Activated effector memory CD4-positive, alpha-beta T cell treated with Interleukin-2 at 50 U/mL for 16 hours (primary cell): ENCODE results near the gene PPP1R2.
"Not testable (repeated sequence)": the region's sequence is repeated elsewhere in the genome, so short reads cannot be mapped to it uniquely, and the experiment has no call there.

Source experiments
- DNase-seq: peaks from one replicate; pipeline ENCODE4 v3.0.0-alpha.2; 2020

The PPP1R2 gene

DNA sequence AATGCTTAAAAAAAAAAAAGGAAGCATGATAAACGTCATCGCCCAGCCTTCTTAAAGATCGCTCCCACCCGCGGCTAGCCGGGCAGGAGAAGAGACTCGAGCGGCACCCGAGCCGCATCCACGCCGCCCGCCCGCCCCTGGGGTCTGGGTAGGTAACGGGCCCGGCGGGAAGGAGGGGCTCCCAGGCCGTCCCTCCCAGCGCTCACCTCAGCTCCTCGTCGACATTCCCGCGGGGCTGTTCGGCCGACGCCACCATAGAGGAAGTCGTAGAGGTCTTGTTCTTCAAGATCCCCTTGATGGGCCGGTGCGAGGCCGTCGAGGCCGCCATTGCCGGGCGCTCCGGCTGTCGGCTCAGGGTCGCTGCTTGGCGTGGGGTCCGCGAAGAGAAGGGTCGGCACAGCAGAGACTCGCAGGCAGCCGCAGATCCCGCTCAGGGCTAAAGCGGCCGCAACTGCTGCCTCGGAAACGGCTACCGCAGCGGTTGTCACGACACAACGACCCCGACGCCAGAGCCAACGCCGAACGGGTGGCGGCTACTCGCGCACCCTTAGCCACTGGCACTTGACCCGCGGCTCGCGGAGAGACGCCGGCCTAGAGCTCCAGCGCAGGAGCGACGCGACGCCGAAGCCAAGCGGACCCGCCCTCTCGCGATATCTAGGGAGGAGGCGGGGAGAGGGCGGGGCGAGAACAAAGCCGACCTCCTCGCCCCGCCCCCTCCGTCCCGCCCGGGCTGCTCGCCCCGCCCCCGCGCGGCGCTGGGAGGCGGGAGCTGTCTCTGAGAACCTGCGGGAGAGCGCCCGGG, at the start of gene PPP1R2:
Gene PPP1R2, minus strand, starts transcription at position 628 of the 802 bp plus-strand sequence. Its CDS starts 300 bp downstream, at position 328.
- DNase-seq: peak; percentile 84

DNA sequence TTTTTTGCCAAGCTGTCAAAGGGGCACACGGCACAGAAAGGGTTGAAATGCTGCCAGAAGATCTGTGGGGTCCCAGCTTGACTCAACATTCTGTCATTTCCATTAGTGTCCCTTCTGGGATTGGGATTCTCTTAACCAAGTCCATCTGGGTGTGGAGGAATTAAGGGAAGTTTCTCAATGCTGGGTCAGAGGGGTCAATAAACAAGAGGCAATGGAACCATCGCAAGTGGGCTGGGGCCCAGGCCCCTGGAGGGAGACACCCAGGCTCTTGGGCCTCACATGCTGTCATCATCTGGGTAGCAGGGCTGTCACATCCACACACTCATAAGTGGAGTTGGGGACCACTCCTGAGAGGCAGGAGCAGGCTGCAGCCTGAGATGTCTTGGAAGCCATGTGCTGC, 48.7 kb upstream of the PPP1R2 start:
- no peak for DNase-seq

DNA sequence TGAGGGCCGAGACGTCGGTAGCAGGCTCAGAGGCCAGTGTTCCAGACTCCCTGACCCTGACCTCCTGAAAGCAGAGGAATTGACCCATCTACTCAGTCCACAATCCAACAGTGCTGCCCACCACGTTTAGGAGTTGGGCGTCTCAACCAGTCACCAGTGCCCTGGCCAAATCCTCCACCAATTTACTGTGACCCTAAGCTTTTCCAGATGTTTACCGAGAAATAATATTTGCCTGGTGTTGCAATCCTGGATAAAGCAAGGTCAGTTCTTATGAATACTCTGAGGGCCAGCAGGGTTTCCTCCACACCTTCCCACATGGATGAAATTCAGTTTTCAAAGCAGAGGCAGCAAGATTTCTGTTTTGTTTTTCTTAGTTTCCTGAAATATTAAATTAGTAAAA, 48.1 kb upstream of the PPP1R2 start:
- no peak for DNase-seq

DNA sequence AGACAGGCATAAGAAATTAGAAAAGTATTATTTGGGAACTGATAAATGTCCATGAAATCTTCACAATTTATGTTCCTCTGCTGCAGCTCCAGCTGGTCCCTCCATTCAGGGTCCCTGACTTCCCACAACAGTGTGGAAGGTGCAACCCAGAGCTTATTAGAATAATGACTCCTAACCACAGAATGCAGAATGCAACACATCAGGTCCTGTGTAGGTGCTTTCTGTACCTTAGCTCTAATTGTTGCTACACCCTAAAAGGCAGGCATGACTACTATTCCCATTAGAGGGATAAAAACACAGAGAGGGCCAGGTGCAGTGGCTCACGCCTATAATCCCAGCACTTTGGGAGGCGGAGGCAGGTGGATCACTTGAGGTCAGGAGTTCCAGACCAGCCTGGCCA, 47.3 kb upstream of the PPP1R2 start:
- not testable (repeated sequence) for DNase-seq

DNA sequence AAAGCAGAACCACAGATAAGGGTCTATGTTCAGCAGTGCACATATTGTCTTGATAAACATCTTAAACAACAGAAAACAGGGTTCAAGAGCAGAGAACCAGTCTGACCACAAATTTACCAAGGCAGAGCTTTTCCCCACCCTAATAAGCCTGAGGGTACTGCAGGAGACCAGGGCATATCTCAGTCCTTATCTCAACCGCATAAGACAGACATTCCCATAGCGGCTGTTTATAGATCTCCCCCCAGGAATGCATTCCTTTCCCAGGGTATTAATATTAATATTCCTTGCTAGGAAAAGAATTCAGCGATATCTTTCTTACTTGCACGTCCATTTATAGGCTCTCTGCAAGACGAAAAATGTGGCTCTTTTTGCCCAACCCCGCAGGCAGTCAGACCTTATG, 46.7 kb upstream of the PPP1R2 start:
- not testable (repeated sequence) for DNase-seq

DNA sequence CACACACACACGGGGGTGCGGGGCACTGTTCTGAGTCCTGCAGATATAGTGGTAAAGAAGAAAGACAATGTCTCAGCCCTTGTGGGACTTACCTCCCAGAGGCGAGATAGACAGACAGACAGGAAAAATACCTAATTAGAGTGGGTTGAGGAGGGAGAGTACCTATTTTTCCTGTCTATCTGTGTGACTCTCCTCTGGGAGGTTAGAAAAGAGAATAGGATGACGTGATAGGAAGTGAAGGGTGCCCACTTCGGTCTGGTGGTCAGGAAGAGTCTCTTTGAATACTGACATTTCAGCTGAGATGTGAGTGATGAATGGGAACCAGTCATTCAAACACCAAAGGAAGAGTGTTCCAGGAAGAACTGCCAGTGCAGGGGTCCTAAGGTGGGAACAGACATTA, 44.7 kb upstream of the PPP1R2 start:
- no peak for DNase-seq

DNA sequence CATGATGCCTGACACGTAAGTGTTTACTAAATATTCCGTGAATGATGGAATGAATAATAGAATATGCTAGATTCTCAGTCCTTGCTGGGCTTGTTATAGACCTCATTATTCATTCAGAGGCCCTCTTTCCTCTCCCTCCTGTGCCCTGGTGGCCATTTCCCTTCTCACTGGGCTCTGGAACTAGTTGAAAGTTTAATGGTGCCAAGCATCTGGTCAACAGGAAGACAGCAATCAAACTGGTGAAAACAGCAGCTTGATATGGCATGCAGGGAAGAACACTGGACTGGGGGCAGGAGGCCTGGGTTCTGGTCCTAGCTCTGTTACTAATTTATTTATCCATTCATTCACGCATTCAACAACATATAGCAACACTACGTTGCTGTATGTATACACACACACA, 44.3 kb upstream of the PPP1R2 start:
- no peak for DNase-seq

DNA sequence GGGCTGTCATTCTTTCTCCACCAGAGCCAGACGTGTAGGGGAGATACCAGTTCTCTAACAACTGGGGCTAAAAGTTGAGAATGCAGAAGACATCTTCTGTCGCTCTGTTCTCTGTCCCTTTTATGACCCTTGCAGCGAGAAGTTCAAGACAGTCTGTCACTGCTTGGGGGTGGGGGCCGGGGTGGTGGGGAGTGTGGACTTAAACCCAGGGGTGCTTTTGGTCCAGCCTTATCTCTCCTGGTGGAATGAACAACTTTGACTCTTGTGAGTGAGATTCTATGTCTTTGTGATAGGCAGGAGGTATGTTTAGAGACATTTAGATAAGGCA, 41.4 kb upstream of the PPP1R2 start:
- DNase-seq: no peak

DNA sequence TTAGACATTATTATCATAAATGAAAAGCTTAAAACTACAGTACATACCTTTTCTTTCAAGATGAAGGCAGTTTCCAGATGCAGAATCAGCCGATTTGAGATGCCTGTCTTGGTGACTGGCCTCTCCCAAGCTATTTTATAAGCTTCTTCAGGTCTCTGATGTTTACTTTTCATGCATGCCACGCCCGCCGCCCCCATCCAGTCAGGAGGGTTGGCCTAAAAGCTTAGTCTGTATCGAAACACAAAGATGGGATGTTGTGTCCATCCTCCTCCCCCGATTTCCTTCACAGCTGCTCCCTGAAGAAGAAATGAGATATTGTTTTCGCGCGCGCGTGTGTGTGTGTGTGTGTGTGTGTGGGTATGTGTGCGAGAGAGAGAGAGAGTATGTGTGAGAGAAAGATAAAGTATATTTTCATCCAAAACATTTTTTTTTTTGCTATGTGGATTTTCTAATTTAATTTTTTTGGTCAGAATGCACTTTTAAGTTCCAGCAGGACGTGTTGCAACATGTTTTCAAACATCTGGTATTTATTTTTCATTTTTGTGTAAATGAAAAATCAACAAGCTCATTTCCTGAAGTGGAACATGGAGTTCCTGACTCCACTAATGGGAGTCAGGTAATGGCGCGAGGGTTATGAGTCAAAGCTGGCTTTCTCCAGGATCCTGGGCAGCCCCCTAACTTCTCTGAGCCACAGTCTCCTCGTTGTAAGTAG, 40.9 kb upstream of the PPP1R2 start, which contains the start of gene APOD:
Gene APOD, minus strand, starts transcription at position 110 of the 712 bp plus-strand sequence. CDS start 4,479 bp downstream, outside the sequence.
- no peak for DNase-seq

DNA sequence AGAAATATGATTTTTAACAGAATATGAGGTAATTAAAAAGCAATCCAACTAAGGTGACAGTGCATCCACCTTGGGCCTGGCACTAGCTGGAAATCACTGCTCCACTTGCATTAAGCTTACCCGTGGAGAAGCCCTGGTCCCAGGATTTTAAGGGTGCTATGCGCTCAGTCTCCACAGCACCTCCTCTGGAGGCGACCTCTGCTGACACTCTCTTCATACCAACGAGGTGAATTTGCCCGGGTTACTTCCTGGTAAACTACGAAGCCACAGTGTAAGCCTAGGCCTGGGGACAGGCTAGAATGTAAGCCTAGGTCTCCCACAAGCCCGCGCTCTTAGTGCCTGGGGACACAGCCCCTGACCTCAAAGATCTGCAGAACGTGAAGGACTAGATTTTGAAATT, 39.8 kb upstream of the PPP1R2 start:
- DNase-seq: no peak

DNA sequence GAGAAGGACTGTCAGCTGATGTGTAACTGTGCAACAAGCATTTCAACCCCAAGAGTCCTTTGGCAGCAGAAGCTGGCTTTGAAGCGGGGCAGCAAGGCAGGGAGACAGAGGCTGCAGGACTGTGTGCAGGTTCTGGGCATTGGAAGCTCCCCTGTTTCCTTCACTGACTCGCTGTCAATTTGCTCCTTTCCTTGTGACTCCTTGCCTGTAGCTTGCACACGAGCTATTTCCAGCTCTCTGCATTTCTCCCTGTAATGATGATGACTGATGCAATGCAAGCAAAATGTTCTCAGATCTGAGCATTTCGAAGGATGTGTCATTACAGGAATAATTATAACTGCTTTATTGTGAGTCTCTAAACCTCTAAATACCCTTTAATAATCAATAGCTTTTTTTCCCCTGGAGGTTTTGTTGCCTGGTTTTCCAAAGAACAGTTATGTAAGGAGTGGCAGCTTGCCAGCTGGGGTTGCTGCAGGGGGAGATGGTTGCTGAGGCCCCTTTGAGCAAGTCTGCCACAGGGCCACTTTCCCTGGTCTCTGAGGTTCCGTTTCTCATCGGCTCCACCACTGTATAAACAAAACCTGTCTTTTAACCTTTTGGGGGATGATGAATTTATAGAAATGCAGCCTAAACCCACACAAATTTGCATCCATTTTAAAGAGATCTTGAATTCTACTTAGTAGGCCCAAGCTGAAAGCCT, 37.8 kb upstream of the PPP1R2 start:
- no peak for DNase-seq

DNA sequence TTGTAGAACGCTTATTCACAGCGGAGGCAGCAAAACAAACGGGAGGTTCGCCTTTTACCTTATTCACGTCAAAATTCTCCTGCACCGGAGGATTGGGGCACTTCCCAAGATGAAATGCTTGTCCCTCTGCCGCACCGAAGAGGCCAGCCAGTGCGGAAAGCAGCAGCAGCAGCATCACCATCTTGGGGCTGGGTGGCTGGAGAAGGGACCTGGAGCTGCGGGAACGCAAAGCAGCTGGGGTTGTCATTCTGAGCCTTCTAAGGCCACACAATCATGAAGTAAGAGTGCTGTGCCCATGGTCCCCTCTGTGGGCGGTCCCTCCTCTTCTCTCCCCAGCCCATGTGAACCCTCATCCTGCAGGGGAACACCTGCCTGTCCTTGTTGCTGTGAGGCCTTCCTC, 36.2 kb upstream of the PPP1R2 start:
- no peak for DNase-seq

DNA sequence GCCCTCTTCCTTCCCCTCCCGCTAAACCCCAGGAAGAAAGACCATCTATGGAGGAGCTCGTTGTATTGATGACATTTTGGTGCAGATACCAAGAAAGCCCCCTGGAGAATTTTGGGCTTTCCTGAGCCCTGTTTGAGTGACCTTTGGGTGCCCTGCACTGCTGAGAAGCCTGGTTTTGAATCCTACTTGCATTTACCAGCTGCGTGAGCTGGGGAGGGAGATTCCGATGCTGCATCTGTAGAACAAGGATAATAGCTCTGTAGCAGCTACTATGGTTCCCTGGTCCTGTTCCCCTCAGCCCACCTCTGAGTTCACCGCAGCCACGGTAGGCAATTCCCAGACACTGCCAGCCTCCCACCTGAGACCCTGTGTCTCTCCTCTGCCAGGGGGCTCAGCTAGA, 35.4 kb upstream of the PPP1R2 start:
- DNase-seq: no peak

DNA sequence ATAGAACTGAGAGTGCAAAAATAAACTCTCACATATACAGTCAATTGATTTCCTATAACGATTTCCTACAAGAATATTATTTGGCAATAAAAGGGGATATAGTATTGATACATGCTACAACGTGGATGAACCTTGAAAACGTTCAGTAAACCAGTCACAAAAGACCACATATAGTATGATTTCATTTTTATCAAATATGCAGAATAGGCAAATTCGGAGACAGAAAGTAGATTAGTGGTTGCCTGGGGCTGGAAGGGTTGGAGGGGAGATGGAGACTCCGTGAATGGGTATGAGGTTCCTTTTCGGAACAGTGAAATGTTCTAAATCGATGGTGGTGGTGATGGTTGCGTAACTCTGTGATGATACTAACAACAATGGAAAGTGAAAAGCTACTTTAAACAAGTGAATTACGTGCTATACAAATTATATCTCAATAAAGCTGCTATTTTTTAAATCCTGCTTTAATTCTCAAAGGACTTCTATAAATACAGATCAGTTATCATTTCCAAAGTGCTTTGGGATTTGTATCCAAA, 34.6 kb upstream of the PPP1R2 start:
- DNase-seq: no peak

DNA sequence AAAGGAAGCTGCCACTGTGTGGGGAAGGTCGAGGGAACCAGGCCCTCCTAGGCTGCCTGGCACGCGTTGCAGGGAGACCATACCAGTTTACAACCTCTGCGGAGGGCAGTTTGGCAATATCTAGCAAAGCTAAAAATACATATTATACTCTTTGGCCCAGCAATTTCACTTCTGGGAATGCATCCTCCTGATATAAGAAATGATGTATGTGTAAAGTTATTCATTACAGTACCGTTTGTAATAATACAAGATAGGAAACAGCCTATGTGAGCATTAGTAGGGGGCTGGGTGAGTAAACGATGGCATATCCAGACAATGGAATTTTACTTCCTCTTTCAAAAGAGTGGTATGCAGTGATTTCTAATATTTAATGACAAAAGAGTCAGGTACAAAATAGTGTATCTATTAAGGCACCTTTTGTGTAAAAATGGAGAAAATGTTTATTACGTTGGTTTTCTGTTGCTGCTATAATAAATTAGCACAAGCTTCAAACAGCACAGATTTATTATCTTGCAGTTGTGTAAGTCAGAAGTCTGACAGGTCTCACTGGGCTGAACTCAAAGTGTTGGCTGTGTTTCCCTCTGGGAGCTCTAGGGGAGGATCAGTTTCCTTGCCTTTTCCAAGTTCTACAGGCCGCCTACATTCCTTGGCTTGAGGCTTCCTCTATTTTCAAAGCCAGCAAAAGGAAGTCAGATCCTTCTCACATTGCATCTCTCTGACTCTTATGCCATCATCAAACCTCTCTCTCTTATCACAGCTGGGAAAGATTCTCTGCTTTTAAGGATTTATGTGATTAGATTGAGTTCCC, 31.6 kb upstream of the PPP1R2 start:
- no peak for DNase-seq

DNA sequence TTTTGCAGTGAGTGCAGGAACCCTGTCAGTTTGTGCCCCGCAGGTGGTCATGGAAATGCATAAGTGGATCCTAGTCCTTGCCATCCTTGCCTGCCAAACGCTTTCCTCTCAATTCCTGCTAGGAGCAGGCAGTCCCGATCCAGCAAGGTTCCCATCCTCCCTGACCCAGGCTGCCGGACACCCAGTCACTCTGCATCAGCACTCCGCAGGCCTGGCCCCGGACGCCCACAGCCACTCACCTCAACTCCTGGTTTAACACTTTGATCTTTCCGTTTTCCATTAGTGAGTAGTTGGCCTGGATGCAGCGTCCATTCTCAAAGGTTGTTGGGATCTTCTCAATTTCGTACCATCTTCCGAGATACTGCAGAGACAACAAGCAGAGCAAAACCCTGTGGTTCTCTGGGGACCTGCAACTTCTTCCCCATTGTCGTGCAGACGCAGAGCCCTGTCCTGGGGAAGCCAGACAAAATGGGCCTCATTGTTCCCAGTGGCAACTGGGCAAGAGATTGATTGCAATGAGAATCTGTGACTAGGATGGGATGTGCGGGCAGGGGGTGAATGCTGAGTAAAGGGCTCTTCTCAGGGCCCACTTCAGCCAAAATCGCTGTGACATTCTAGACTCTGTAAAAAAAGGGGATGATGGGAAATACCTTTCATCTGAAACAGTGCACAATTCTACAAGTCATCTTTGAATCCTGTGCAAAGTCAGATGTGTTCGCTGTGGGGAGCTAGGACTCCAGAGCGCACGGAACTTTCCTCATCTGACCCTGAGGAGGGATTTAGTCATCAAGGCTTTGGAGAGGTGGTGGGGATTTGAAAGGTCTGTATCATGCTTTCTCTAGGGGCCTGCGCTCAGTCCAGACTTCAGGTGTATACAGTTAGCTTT, 30.7 kb upstream of the PPP1R2 start:
- no peak for DNase-seq

DNA sequence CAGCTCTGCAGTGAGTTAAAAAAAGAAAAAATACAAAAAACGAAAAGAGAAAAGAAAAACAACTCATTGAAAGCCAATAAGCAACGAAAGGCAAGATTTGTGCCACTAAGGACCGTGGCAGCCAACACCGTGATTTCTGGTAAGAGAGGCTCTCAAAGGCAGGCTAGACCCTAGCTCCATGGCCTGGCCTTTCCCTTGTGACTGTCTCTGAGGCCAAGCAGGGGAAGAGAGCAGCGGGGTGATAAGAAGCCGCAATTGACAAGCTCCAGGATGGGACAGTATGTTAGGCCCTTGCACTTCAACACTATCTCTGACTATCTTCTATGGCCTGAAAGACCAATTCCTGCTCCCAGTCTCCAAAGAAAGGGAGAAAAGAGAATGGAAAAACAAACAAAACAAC, 28.2 kb upstream of the PPP1R2 start:
- DNase-seq: no peak

DNA sequence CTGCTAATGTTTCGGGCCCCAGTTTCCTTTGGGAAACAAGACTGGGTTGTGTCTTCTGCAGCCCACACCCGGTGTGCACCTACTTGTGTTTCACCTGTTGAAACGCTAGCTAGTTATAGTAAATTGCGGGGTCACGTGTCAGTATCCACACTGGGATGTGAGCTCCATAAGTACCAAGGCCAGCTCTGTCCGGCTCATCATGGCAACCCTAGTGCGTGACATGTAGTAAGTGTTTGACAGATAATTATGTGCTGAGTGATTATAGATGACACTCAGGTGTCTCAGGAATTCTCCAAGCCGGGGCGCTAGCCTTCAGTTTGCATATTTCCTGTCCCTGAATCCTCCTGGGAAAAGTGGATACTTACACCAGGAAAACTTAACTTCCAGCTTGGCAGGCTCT, 27.8 kb upstream of the PPP1R2 start:
- no peak for DNase-seq

DNA sequence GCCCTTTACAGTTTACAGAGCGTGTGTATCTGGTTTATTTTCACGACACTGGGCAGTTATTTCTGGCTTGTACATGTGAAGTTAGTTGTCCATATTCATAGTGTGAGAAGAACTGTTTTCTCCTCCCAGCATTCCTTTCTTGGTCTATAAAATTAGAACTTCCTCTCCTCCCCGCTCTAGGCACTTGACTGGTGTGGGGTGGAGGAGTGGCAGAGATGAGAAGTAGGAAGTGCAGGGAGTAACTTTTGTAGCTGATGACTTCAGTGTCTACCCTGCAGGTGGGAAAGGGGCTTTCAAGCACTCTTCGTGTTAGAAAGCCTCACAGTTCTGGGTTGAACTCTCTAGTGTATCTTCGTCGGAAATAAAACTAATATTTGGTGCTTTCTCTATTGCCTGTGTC, 27.2 kb upstream of the PPP1R2 start:
- DNase-seq: no peak

DNA sequence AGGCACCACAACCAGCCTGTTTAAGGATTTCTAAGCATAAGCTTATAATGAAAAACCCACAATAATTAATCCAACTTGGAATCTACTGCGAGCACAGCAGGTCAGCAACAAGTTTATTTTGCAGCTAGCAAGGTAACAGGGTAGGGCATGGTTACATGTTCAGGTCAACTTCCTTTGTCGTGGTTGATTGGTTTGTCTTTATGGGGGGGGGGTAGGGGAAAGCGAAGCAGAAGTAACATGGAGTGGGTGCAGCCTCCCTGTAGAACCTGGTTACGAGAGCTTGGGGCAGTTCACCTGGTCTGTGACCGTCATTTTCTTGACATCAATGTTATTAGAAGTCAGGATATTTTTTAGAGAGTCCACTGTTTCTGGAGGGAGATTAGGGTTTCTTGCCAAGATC, 25.5 kb upstream of the PPP1R2 start:
- no peak for DNase-seq

DNA sequence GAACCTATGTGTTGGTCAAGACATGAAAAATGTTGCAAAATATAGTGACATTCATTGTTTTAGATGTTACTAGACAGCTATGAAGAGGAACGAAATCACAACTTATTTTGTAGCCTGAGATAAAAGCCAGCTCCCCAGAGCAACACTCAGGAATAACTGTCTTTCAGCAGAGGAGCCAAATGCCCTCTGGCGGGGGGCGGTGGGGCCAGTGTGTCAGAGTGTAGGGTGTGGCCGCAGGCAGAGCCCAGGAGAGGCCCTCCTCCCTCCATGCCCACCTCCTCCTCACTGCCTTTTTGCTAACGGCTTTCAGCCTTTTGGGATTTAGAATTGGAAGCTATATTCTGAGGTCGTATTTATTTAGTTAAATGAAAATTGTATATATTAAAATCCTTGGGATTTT, 23.7 kb upstream of the PPP1R2 start:
- no peak for DNase-seq

DNA sequence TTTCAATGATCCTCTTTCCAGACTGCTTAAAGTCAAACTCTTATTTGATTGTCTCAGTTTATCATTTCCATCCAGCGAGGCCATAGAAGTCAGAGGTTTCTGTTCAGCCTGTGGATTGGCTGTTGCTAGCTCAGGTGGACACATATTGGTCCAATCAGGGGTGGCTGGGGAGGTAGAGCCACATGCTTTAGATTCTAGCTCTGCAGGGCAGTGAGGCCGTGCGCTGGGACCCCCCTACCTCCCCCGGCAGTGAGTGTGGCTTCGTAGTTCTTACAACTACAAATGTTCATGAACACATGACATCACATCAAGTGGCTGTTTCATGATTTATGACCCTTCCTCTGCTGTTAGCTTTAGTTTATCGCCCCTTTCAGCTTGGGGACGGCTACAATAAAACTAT, 22.6 kb upstream of the PPP1R2 start:
- no peak for DNase-seq
